Activated CD8-positive, alpha-beta memory T cell treated with anti-CD3 and anti-CD28 coated beads for 48 hours (primary cell): ENCODE measurements around the gene SERBP1.
"Not testable (repeated sequence)": the region's sequence is repeated elsewhere in the genome, so short reads cannot be mapped to it uniquely, and the experiment has no call there.

Source experiments
- DNase-seq, 3 experiments: peaks; one replicate each; pipeline ENCODE4 v3.0.0-alpha.2; 2020; ENCODE audit warnings: low read depth in 2 of 3, low spot score in 2 of 3

SERBP1 gene

GRCh38 chr1:67413101-67413500, 17.1 kb downstream of the SERBP1 start:
- not testable (repeated sequence) for DNase-seq

GRCh38 chr1:67408148-67408547, 22.1 kb downstream of the SERBP1 start:
- DNase-seq: no peak

GRCh38 chr1:67407498-67407897, 22.7 kb downstream of the SERBP1 start:
- DNase-seq: no peak

GRCh38 chr1:67405473-67406245, 24.5 kb downstream of the SERBP1 start:
- no peak for DNase-seq

GRCh38 chr1:67404212-67404620, 26.0 kb downstream of the SERBP1 start:
- no peak for DNase-seq

GRCh38 chr1:67401443-67401842, 28.8 kb downstream of the SERBP1 start:
- no peak for DNase-seq

- DNase-seq: peak in 2 of 3 experiments; percentile 36 to 44
Observed at GRCh38 chr1:67400029-67400786, 30.0 kb downstream of the SERBP1 start.

- no peak for DNase-seq
Observed at GRCh38 chr1:67399199-67399993, 30.8 kb downstream of the SERBP1 start.

GRCh38 chr1:67394548-67394947, 35.7 kb downstream of the SERBP1 start:
- no peak for DNase-seq

- no peak for DNase-seq
Observed at GRCh38 chr1:67393737-67394136, 36.5 kb downstream of the SERBP1 start.

GRCh38 chr1:67393240-67393639, 37.0 kb downstream of the SERBP1 start:
- no peak for DNase-seq

- DNase-seq: no peak
Observed at GRCh38 chr1:67390041-67390887, 39.9 kb downstream of the SERBP1 start.

GRCh38 chr1:67383999-67384638, 46.1 kb downstream of the SERBP1 start:
- DNase-seq: no peak

GRCh38 chr1:67382292-67382691, 47.9 kb downstream of the SERBP1 start:
- no peak for DNase-seq

- no peak for DNase-seq
Observed at GRCh38 chr1:67381154-67381553, 49.0 kb downstream of the SERBP1 start.

GRCh38 chr1:67377253-67377652, 52.9 kb downstream of the SERBP1 start:
- DNase-seq: no peak

- DNase-seq: no peak
Observed at GRCh38 chr1:67376381-67376780, 53.8 kb downstream of the SERBP1 start.

- no peak for DNase-seq
Observed at GRCh38 chr1:67372898-67373297, 57.3 kb downstream of the SERBP1 start.

- no peak for DNase-seq
Observed at GRCh38 chr1:67372136-67372535, 58.1 kb downstream of the SERBP1 start.

GRCh38 chr1:67371681-67372080, 58.5 kb downstream of the SERBP1 start:
- DNase-seq: no peak
